D721Med (cell line): Measurements from ENCODE around the gene FARP2.

Source experiments
- DNase-seq: peaks from one replicate; pipeline ENCODE4 v3.0.0; 2011; ENCODE audit warnings: low spot score; ENCODE audit not compliant: insufficient read length
- FAIRE-seq: peaks from 2 replicates; lab custom pipeline; 2011; peaks lifted over from hg19 to GRCh38; lab: Jason Lieb, UNC
- CTCF ChIP-seq: IDR thresholded peaks from 2 replicates; pipeline ENCODE4 v1.5.1; 2012; ENCODE audit warnings: mild to moderate bottlenecking, control low read depth; ENCODE audit not compliant: insufficient read depth; ENCODE audit errors: missing control alignments

FARP2 gene

GRCh38 chr2:241532168-241532567 is 176.1 kb downstream of the FARP2 start:
- DNase-seq (no peak), FAIRE-seq (no peak)
- TF ChIP-seq CTCF: no peak

- no peak for TF ChIP-seq CTCF
- no peak for DNase-seq
- no peak for FAIRE-seq
These were observed 176.9 kb downstream of the FARP2 start for GRCh38 chr2:241532733-241533601.

GRCh38 chr2:241534293-241534692 is 178.2 kb downstream of the FARP2 start:
- FAIRE-seq (no peak), DNase-seq (no peak)
- no peak for TF ChIP-seq CTCF

GRCh38 chr2:241534701-241535375 is 178.8 kb downstream of the FARP2 start:
- no peak for TF ChIP-seq CTCF
- DNase-seq (no peak), FAIRE-seq (no peak)

- DNase-seq (no peak), FAIRE-seq (no peak)
- TF ChIP-seq CTCF: no peak
These were observed 180.0 kb downstream of the FARP2 start for GRCh38 chr2:241535871-241536655.

GRCh38 chr2:241538838-241539615 is 182.9 kb downstream of the FARP2 start:
- TF ChIP-seq CTCF: no peak
- FAIRE-seq (no peak), DNase-seq (no peak)
